ENCODE measurements around the gene CNP.
A peak's percentile ranks its signal among the peaks of the same experiment; 100 is the strongest.
"Not testable (repeated sequence)": the region's sequence is repeated elsewhere in the genome, so short reads cannot be mapped to it uniquely, and the experiment has no call there.

CNP gene

GRCh38 chr17:41966463-41967140 lies at the start of gene CNP:
CNP (plus strand) TSS chr17:41966795; CDS start chr17:41966885, 90 bp downstream.
- peak; percentile 88 for DNase-seq (ENCODE audit: insufficient read length, low spot score)
- FAIRE-seq = peak; percentile 68

GRCh38 chr17:41917192-41917591 lies 49.4 kb upstream of the CNP start:
- FAIRE-seq = no peak

GRCh38 chr17:41917679-41918313 lies 48.8 kb upstream of the CNP start:
- no peak for FAIRE-seq

More at GRCh38 chr17:41917192-41917591, 49.4 kb upstream of the CNP start:
- DNase-seq (ENCODE audit: insufficient read length, low spot score) = no peak

DNA sequence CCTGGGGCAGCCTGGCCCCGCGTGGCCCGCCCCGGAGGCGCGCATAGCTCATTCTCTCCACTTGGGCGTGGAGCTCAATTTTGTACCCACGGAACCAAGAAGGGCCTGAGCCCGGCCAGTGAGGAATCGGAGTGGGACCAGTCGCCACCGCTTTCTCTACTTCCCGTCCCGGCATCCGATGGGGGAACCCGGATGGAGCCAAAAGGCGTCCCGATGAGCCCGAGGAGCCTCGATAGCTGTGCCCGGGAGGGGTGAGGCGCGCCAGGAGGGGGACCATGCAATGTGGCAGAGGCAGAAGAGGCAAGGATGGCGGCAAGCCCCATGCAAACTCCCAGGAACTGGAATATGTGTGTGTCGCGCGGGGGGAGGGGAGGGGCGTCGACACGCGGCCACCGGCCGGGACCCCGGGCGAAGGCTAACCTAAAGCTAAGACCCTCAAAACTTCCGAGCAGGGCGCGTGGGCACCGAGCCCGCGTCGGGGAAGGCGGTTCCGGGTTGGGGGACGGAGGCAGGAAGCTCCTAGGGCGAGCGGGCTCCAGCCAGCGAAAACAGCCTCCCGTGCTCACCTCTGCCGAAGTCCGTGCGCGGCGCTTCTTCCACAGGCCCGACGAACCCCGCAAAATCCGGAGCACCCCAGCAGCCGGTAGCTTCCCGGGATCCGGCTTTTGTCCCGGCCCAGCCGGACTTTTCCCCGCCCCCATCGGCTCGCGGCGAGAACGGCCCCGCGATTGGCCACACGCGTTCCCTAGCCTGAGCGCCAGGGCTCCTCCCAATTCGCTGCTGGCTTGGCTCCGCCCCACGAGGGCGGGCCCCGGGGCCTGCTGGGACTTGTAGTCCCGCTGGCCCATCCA lies 48.1 kb upstream of the CNP start, which contains the start of gene ACLY:
ACLY (minus strand) TSS at position 638 of the 851 bp plus-strand sequence. CDS start 5,078 bp downstream, outside the sequence.
- FAIRE-seq (peak; percentile 71), DNase-seq (ENCODE audit: insufficient read length, low spot score) (peak; percentile 97)

More at GRCh38 chr17:41917679-41918313, 48.8 kb upstream of the CNP start:
- no peak for DNase-seq (ENCODE audit: insufficient read length, low spot score)

DNA sequence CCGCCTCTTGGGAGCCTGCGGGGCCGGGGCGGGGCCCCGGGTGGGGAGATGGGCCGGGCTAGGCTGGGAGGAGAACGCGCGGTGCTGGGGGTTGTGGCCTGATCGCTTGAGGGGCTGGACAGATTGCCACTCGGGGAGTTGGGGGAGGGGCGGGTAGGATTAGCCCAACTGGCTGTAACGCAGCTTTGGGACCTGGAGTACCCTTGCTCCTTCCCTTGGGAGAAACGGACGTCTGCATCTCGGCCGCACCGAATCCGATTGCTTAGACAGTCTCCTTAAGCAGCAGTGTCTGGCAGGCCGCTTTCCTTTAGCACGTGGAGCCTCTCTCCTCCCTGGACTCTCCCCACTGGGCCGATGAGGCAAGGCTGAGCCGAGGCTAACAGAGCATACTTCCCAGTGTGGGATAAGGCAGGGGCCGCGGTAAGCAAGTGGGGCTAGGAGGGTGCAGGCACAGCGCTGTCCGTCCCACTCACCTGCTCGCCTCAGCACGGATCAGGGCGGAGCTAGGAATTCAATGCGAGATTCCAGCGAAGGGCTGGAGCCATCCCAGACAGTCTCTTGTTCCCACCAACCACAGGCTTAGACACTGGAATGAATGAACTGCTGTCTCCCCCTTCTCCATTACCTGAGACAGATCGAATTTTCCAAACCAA lies 47.3 kb upstream of the CNP start:
- peak; percentile 39 for FAIRE-seq
- DNase-seq (ENCODE audit: insufficient read length, low spot score) = no peak

DNA sequence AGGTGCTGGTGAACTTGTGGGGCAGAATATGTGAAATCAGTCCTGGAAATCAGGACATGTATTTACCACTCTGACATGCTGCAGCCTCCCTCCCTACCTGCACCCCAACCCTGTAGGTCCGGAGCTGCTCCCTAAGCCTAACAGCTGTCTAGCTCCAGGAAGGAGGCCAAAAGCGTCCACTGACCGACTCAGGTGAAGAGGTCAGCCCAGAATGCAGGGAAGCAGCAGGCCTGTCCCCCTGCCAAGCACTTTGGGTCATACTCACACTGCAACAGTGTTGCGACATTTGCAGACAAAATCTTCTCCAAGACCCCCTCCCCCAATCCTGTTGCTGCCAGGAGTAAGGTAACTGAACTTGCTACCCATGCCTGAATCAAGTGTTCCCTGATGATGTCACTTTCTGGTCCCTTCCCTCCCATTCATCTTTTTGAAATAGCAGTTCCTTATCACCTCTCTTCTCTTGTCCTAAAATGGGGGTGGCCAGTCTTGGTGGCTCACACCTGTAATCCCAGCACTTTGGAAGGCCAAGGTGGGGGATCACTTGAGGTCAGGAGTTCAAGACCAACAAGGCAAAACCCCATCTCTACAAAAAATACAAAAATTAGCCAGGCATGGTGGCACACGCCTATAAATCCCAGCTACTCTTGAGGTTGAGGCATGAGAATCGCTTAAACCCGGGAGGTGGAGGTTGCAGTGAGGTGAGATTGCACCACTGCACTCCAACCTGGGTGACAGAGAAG lies 46.6 kb upstream of the CNP start:
- no peak for DNase-seq (ENCODE audit: insufficient read length, low spot score)

GRCh38 chr17:41920580-41920955 lies 46.0 kb upstream of the CNP start:
- FAIRE-seq (no peak), DNase-seq (ENCODE audit: insufficient read length, low spot score) (no peak)

More for the DNA sequence above, 46.6 kb upstream of the CNP start:
- FAIRE-seq = no peak

GRCh38 chr17:41925991-41926590 lies 40.5 kb upstream of the CNP start:
- FAIRE-seq = peak; percentile 18
- no peak for DNase-seq (ENCODE audit: insufficient read length, low spot score)

DNA sequence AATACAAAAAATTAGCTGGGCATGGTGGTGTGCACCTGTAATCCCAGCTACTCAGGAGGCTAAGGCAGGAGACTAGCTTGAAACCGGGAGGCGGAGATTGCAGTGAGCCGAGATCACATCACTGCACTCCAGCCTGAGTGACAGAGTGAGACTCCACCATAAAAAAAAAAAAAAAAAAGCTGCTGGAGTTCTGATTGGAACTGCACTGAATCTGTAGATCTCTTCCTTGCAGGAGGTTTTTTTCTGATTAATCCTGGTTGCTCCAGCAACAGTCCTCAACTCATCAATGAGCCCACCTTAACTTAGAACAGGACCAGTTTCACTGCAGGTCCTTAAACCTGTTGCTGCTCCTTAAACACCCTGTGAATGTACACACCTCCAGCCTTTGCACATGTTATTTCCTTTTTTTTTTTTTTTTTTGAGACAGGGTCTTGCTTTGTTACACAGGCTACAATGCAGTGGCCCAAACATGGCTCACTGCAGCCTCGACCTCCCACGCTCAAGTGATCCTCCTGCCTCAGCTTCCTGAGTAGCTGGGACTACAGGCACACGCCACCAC lies 37.8 kb upstream of the CNP start:
- no peak for FAIRE-seq

DNA sequence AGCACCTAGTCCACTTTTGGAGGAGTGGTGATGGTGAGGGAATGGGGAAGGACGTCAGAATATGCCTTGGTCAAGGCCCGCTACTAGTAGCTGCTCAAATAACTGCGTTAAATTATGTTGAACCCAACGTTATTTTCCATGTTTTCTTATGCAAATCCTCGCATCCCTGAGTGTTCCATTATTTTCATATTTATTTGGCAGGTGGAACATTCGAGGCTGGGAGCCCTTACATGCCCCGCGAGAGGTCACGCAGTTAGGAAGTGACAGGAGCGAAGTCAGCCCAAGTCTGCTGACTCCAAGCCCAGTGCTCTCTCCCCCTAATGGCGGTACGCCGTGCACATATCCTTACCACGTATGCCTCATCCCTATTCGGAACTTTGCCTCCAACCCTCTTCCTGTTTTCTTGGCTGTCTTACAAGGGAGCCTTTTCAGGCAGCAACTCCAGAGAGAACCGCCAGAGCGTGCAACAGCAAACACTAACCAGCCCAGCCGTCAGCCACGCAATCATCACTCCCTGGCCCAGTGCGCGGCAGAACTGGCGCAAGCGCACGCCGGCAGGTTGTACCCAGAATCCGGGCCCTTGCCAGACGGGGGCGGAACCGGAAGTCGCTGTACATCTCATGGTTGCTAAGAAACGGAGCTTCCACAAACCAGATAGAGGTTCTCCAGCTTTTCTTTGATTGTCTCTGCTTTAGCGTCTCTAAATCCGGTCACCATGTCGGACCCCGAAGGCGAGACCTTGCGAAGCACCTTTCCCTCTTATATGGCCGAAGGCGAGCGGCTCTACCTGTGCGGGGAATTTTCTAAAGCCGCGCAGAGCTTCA lies 36.4 kb upstream of the CNP start, which contains the start of gene ODAD4:
ODAD4 (plus strand) TSS at position 609 of the 824 bp plus-strand sequence; CDS start at position 716, 107 bp downstream.
- FAIRE-seq (peak; percentile 84), DNase-seq (ENCODE audit: insufficient read length, low spot score) (peak; percentile 83)

More for the DNA sequence above, 37.8 kb upstream of the CNP start:
- no peak for DNase-seq (ENCODE audit: insufficient read length, low spot score)

DNA sequence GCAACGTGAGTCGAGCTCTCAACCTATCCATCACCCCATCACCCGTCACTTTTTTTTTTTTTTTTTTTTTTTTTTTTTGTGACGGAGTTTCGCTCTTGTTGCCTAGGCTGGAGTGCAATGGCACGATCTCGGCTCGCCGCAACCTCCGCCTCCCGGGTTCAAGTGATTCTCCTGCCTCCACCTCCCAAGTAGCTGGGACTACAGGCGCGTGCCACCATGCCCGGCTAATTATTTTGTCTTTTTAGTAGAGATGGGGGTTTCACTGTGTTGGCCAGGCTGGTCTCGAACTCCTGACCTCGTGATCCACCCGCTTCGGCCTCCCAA lies 35.8 kb upstream of the CNP start:
- DNase-seq (ENCODE audit: insufficient read length, low spot score); FAIRE-seq: not testable (repeated sequence)

- not testable (repeated sequence) for FAIRE-seq
Observed at GRCh38 chr17:41931715-41932114, 34.9 kb upstream of the CNP start.

DNA sequence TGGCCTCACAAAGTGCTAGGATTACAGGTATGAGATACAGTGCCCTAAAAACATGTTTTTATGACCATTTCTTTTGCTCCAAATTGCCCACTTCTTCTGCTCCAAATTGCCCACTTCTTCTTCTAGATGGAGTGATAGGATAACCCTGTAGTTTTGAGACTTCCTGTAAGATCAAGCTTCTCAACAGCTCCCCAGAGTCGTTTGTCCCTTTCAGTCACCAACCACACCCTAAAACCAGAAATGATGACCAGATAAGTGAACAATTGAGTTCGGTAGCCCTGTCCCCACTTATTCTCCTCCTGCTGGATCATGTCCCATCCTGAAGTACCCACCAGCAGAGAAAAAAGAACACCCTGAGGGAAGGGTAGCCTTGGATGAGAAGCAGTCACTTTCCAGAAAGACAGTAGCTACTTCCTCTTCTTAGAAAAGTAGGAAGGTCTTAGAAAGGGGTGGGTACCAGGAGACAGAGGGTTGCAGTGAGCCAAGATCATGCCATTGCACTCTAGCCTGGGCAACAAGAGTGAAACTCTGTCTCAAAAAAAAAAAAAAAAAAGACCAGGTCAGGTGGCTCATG lies 33.7 kb upstream of the CNP start:
- FAIRE-seq = no peak

More at GRCh38 chr17:41931715-41932114, 34.9 kb upstream of the CNP start:
- not testable (repeated sequence) for DNase-seq (ENCODE audit: insufficient read length, low spot score)

DNA sequence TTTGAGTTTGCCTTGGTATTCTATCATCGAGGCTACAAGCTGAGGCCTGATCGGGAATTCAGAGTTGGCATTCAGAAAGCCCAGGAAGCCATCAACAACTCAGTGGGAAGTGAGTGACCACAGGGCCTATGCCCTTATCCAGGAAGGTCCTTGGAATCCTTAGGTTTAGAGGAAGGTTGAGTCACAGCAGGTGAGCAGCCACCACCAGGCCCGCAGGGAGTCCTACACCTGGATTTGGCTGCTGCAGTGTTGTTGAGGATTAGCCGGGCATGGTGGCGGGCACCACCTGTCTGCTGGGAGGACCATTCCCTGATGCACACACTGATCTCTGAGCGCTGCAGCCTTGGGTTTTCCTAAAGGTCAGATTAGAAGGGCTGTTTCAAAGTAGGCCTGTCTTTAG lies 31.0 kb upstream of the CNP start:
- DNase-seq (ENCODE audit: insufficient read length, low spot score) = no peak
- no peak for FAIRE-seq

More for the DNA sequence above, 33.7 kb upstream of the CNP start:
- DNase-seq (ENCODE audit: insufficient read length, low spot score) = no peak

- no peak for FAIRE-seq
- no peak for DNase-seq (ENCODE audit: insufficient read length, low spot score)
Observed at GRCh38 chr17:41937970-41938954, 28.3 kb upstream of the CNP start.

DNA sequence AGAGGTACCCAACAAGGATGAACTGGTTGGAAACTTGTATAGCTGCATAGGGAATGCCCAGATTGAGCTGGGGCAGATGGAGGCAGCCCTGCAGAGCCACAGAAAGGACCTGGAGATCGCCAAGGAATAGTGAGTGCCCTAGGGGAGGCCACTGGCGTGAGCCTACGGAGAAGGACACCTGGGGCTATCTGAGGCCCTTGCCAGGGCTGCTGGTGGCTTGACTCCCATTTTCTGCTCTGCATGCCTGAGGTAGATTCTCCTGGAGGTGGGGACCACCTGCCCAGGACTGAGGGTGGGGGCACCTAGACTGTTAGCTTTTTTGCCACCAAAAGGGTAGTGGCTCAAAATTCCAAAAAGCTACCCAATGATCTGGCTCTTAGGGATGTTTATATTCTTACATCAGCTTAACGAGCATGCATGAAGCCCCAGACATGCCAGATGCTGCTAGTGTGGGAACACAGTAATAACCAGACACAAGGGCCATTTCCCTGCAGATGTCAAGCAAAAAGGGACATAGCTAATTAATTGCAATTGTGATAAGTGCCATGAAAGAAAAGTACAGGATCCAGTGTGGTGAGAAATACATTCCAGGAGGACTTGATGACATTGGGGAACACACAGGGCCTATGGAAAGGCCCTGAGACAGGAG lies 27.4 kb upstream of the CNP start:
- DNase-seq (ENCODE audit: insufficient read length, low spot score) (no peak), FAIRE-seq (no peak)
